ENCODE measurements around the gene CCDC88B.
A peak's percentile ranks its signal among the peaks of the same experiment; 100 is the strongest.

CCDC88B gene

GRCh38 chr11:64337538-64338249 is 2.3 kb upstream of the CCDC88B start:
- ATAC-seq (replicated peaks) (no peak), DNase-seq (no peak)
- Mint-ChIP-seq H3K27ac (peak overlapping the region in 1 of 2 donors; percentile 60), H3K36me3 (ENCODE audit: insufficient read depth) (peaks cover 31% of the 10 kb centered on the region), H3K9me3 (no peaks in the 10 kb centered on the region), H3K27me3 (no peaks in the 10 kb centered on the region), H3K4me1 (ENCODE audit: low read depth in 2 of 2) (peaks cover 26 to 41% of the 10 kb centered on the region in 2 donors), H3K4me3 (peak overlapping the region in 1 of 2 donors; percentile 8)

- Mint-ChIP-seq H3K36me3 (ENCODE audit: insufficient read depth) (peaks cover 31% of the 10 kb centered on the region), H3K27ac (peak overlapping the region; percentile 98 to 99), H3K9me3 (no peaks in the 10 kb centered on the region), H3K4me1 (ENCODE audit: low read depth in 2 of 2) (peaks cover 26 to 44% of the 10 kb centered on the region in 2 donors), H3K27me3 (no peaks in the 10 kb centered on the region), H3K4me3 (peak overlapping the region; percentile 93 to 94)
- DNase-seq (no peak), ATAC-seq (replicated peaks) (no peak)
These were observed 1.3 kb upstream of the CCDC88B start for GRCh38 chr11:64338716-64339115.

- no peak for DNase-seq
- no peaks in the 10 kb centered on the region for H3K27me3 Mint-ChIP-seq
- no peak for ATAC-seq (replicated peaks)
- no peaks in the 10 kb centered on the region for H3K9me3 Mint-ChIP-seq
- H3K4me1 Mint-ChIP-seq (ENCODE audit: low read depth in 2 of 2), result peaks cover 26 to 45% of the 10 kb centered on the region in 2 donors
- peak overlapping the region; percentile 93 to 94 for H3K4me3 Mint-ChIP-seq
- peak overlapping the region; percentile 98 to 99 for H3K27ac Mint-ChIP-seq
- peaks cover 31% of the 10 kb centered on the region for H3K36me3 Mint-ChIP-seq (ENCODE audit: insufficient read depth)
These were observed 718 bp upstream of the CCDC88B start for GRCh38 chr11:64339286-64339685.

DNA sequence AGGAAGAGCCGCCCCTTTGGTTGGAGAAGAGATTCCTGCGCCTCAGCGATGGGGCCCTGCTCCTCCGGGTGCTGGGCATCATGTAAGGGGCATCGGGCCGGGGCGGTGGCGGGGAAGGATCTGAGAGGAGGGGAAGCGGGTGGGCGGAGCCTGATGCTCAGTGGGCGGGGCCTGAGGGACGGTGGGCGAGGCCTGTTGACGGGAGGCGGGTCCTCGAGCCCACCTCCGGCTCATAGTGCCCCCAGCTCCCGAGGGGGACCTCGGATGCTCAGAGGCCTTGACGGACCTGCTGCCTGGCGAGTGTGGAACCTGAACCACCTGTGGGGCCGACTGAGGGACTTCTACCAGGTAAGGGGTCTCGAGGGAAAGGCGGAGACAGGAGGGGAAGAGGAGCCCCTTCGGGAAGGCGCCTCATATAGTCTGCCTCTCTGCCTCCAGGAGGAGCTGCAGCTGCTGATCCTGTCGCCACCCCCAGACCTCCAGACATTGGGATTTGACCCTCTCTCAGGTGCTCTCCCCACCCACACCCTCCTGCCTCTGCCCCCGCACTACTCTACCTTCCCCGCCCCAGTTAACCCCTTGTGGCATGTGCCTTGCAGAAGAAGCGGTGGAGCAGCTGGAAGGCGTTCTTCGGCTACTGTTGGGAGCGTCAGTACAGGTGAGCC is 799 bp downstream of the CCDC88B start:
- DNase-seq (peak; percentile 74 to 80 (median 75)), ATAC-seq (replicated peaks) (peak; percentile 37)
- peak overlapping the region; percentile 93 to 94 for H3K4me3 Mint-ChIP-seq
- no peaks in the 10 kb centered on the region for H3K9me3 Mint-ChIP-seq
- peak overlapping the region; percentile 98 to 99 for H3K27ac Mint-ChIP-seq
- H3K27me3 Mint-ChIP-seq, result no peaks in the 10 kb centered on the region
- H3K36me3 Mint-ChIP-seq (ENCODE audit: insufficient read depth), result peaks cover 31% of the 10 kb centered on the region
- H3K4me1 Mint-ChIP-seq (ENCODE audit: low read depth in 2 of 2), result peaks cover 31 to 53% of the 10 kb centered on the region in 2 donors

GRCh38 chr11:64341429-64341828 is 1.4 kb downstream of the CCDC88B start:
- Mint-ChIP-seq H3K36me3 (ENCODE audit: insufficient read depth) (peaks cover 35% of the 10 kb centered on the region), H3K4me1 (ENCODE audit: low read depth in 2 of 2) (peaks cover 31 to 53% of the 10 kb centered on the region in 2 donors), H3K4me3 (peak overlapping the region; percentile 93 to 94), H3K27ac (peak overlapping the region; percentile 28 to 99), H3K27me3 (no peaks in the 10 kb centered on the region), H3K9me3 (no peaks in the 10 kb centered on the region)
- ATAC-seq (replicated peaks) (no peak), DNase-seq (no peak)

- peak overlapping the region; percentile 93 to 94 for H3K4me3 Mint-ChIP-seq
- H3K4me1 Mint-ChIP-seq (ENCODE audit: low read depth in 2 of 2), result peaks cover 31 to 53% of the 10 kb centered on the region in 2 donors
- DNase-seq (peak; percentile 93 to 94 (median 93)), ATAC-seq (replicated peaks) (peak; percentile 62)
- H3K9me3 Mint-ChIP-seq, result no peaks in the 10 kb centered on the region
- peaks cover 42% of the 10 kb centered on the region for H3K36me3 Mint-ChIP-seq (ENCODE audit: insufficient read depth)
- peak overlapping the region; percentile 28 to 49 for H3K27ac Mint-ChIP-seq
- no peaks in the 10 kb centered on the region for H3K27me3 Mint-ChIP-seq
These were observed 2.1 kb downstream of the CCDC88B start for GRCh38 chr11:64341851-64342791.

- peak overlapping the region; percentile 93 to 94 for H3K4me3 Mint-ChIP-seq
- H3K36me3 Mint-ChIP-seq (ENCODE audit: insufficient read depth), result peaks cover 46% of the 10 kb centered on the region
- H3K27me3 Mint-ChIP-seq, result no peaks in the 10 kb centered on the region
- ATAC-seq (replicated peaks) (no peak), DNase-seq (no peak)
- H3K27ac Mint-ChIP-seq, result peak overlapping the region in 1 of 2 donors; percentile 28
- no peaks in the 10 kb centered on the region for H3K9me3 Mint-ChIP-seq
- H3K4me1 Mint-ChIP-seq (ENCODE audit: low read depth in 2 of 2), result peaks cover 31 to 49% of the 10 kb centered on the region in 2 donors
These were observed 3.1 kb downstream of the CCDC88B start for GRCh38 chr11:64342869-64343745.

DNA sequence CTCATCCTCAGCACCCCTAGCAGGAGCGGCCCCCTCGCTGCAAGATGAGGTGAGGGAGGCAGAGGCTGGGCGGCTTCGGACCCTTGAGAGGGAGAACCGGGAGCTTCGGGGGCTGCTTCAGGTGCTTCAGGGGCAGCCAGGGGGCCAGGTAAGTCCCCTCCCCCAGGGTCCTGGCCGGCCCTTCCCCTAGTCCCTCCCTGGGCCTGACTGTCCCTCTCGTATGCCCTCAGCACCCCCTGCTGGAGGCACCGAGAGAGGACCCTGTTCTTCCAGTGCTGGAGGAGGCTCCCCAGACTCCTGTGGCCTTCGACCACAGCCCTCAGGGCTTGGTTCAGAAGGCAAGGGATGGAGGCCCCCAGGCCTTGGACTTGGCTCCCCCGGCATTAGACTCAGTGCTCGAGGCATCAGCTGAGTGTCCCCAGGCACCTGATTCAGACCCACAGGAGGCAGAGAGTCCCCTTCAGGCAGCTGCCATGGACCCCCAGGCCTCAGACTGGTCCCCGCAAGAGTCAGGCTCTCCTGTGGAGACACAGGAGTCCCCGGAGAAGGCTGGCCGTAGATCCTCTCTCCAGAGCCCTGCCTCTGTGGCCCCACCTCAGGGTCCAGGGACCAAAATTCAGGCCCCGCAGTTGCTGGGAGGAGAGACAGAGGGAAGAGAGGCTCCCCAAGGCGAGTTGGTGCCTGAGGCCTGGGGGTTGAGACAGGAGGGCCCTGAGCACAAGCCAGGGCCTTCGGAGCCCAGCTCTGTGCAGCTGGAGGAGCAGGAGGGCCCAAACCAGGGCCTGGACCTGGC is 4.0 kb downstream of the CCDC88B start:
- DNase-seq, result no peak
- peak overlapping the region in 1 of 2 donors; percentile 38 for H3K27ac Mint-ChIP-seq
- H3K36me3 Mint-ChIP-seq (ENCODE audit: insufficient read depth), result peaks cover 43% of the 10 kb centered on the region
- no peaks in the 10 kb centered on the region for H3K9me3 Mint-ChIP-seq
- ATAC-seq (replicated peaks), result no peak
- peaks cover 29 to 47% of the 10 kb centered on the region in 2 donors for H3K4me1 Mint-ChIP-seq (ENCODE audit: low read depth in 2 of 2)
- no peaks in the 10 kb centered on the region for H3K27me3 Mint-ChIP-seq
- H3K4me3 Mint-ChIP-seq, result no peak overlapping the region

DNA sequence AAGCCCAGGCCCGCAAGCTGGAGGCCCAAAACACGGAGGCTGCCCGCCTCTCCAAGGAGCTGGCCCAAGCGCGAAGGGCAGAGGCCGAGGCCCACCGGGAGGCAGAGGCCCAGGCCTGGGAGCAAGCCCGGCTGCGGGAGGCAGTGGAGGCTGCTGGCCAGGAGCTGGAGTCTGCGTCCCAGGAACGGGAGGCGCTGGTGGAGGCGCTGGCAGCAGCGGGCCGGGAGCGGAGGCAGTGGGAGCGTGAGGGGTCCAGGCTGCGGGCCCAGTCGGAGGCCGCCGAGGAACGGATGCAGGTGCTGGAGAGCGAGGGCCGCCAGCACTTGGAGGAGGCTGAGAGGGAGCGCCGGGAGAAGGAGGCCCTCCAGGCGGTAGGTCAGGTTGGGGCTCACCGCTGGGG is 4.8 kb downstream of the CCDC88B start:
- DNase-seq (no peak), ATAC-seq (replicated peaks) (no peak)
- Mint-ChIP-seq H3K4me1 (ENCODE audit: low read depth in 2 of 2) (peaks cover 21 to 39% of the 10 kb centered on the region in 2 donors), H3K27ac (peak overlapping the region in 1 of 2 donors; percentile 38), H3K9me3 (no peaks in the 10 kb centered on the region), H3K36me3 (ENCODE audit: insufficient read depth) (peaks cover 43% of the 10 kb centered on the region), H3K27me3 (no peaks in the 10 kb centered on the region), H3K4me3 (no peak overlapping the region)

DNA sequence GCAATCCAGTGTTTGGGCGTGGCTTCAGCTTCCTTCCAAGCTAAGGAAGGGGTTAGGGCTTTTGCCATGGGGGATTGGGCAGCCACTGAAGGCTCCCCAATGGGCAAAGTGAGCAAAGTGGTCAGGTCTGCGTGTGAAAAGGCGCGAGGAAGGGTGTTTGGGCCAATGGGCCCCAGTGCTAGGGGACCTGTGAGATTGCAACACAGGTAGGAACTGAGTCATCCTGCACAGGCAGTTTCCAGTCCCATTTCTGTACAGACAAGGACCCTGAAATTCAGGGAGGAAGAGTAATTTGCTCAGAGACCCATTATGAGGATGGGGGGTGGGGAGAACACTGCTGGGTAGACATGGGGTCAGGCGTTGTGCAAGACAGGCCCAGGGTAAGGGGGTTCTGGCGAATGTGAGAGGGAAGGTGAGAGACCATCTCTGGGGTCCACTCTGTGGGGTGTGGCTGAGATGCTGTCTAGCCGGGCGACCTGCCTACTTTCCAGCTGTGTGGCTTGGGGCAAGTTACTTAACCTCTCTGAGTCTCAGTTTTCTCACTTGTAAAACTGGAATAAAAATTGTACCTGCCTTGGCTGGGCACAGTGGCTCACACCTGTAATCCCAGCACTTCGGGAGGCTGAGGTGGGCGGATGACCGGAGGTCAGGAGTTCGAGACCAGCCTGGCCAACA is 7.3 kb downstream of the CCDC88B start:
- H3K27ac Mint-ChIP-seq, result peak overlapping the region in 1 of 2 donors; percentile 68
- no peaks in the 10 kb centered on the region for H3K9me3 Mint-ChIP-seq
- H3K36me3 Mint-ChIP-seq (ENCODE audit: insufficient read depth), result peaks cover 29% of the 10 kb centered on the region
- no peaks in the 10 kb centered on the region for H3K27me3 Mint-ChIP-seq
- no peak for DNase-seq
- ATAC-seq (replicated peaks), result no peak
- peaks cover 7 to 22% of the 10 kb centered on the region in 2 donors for H3K4me1 Mint-ChIP-seq (ENCODE audit: low read depth in 2 of 2)
- no peak overlapping the region for H3K4me3 Mint-ChIP-seq

GRCh38 chr11:64348383-64349024 is 8.5 kb downstream of the CCDC88B start:
- ATAC-seq (replicated peaks) (no peak), DNase-seq (no peak)
- Mint-ChIP-seq H3K36me3 (ENCODE audit: insufficient read depth) (peaks cover 34% of the 10 kb centered on the region), H3K9me3 (no peaks in the 10 kb centered on the region), H3K4me1 (ENCODE audit: low read depth in 2 of 2) (peaks cover 5 to 15% of the 10 kb centered on the region in 2 donors), H3K27me3 (no peaks in the 10 kb centered on the region), H3K4me3 (no peak overlapping the region), H3K27ac (no peak overlapping the region)
